ENCODE measurements around the gene ALK.

DNA sequence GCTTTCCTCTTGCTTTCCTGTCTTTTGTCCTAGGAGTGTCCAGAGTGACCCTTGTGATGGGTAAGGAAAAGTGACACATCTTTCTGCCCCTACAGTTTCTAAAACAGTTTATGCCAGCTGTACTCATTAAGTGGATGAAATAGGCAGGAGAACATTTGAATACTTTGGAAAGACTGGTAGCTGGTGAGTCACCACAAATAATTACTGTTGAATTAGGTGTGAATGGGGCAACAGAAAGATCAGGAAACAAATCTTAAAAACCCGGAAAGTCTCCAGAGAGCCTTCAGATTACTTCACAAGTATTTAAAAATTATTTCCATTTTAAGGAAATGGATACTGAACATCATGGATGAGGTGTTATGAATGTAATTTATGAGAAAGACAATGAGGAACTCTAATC lies 527.7 kb downstream of the ALK start:
- TF ChIP-seq, protein P1, sequence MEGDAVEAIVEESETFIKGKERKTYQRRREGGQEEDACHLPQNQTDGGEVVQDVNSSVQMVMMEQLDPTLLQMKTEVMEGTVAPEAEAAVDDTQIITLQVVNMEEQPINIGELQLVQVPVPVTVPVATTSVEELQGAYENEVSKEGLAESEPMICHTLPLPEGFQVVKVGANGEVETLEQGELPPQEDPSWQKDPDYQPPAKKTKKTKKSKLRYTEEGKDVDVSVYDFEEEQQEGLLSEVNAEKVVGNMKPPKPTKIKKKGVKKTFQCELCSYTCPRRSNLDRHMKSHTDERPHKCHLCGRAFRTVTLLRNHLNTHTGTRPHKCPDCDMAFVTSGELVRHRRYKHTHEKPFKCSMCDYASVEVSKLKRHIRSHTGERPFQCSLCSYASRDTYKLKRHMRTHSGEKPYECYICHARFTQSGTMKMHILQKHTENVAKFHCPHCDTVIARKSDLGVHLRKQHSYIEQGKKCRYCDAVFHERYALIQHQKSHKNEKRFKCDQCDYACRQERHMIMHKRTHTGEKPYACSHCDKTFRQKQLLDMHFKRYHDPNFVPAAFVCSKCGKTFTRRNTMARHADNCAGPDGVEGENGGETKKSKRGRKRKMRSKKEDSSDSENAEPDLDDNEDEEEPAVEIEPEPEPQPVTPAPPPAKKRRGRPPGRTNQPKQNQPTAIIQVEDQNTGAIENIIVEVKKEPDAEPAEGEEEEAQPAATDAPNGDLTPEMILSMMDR (IDR thresholded peaks at IDR 0.05) = no peak
- no peak for TF ChIP-seq POLR2A (IDR thresholded peaks at IDR 0.05)
